ENCODE data around the gene OR4D10. TPM values are rescaled to one million over a fixed set of nuclear protein-coding genes. Genes with fewer than 3 reads are reported as not detected.

OR4D10 gene
- total and polyA plus RNA-seq, 9 of the 15 experiments (the other 6 are each of a cell fraction or from before 2014, with no cell fraction given): not detected

GRCh38 chr11:59520741-59521140 is 47.6 kb downstream of the OR4D10 start:
- WGBS (ENCODE audit: insufficient coverage, low coverage, missing lambda C conversion rate): 31% methylated on average over 5 of the region's 5 CpGs
- no peaks in the 10 kb centered on the region for H3K27me3 ChIP-seq (ENCODE audit: control insufficient read depth in 2 of 2, insufficient read depth in 2 of 2, low read length in 2 of 2)
- no peak for ATAC-seq
- no peak overlapping the region for H3K9ac ChIP-seq (ENCODE audit: insufficient read depth in 1 of 2, low read depth in 2 of 2, low read length in 2 of 2)
- no TSS peak for BruUV-seq (replicated peaks)
- H3K4me1 ChIP-seq (replicated peaks in 1 of 2; ENCODE audit: control insufficient read depth in 2 of 2, insufficient read depth in 2 of 2, low read length in 2 of 2): no peaks in the 10 kb centered on the region
- no peaks in the 10 kb centered on the region for H4K20me1 ChIP-seq (replicated peaks; ENCODE audit: control insufficient read depth, insufficient read depth, low read length)
- no peak overlapping the region for H3K27ac ChIP-seq (ENCODE audit: extremely low read depth, low read depth, low read length)
- no peak for DNase-seq (ENCODE audit: extremely low read depth in 1 of 4, low spot score in 3 of 4)
- POLR2A ChIA-PET: no interaction called here
- H3K4me2 ChIP-seq (ENCODE audit: insufficient read depth, low read length): no peak overlapping the region
- CTCF ChIA-PET (ENCODE audit: low intra/inter-chr PET ratio): no interaction called here
- H3K4me3 ChIP-seq: no peak overlapping the region
- no peaks in the 10 kb centered on the region for H3K9me1 ChIP-seq (ENCODE audit: control insufficient read depth, insufficient read depth, low read length)
- intact Hi-C loops (cut with micrococcal nuclease): no loop called here
- no peak overlapping the region for H2AFZ ChIP-seq (ENCODE audit: low read depth, low read length)
- no peak for FAIRE-seq
- in situ Hi-C loops (cut with MboI): no loop called here
- no peaks in the 10 kb centered on the region for H3K36me3 ChIP-seq (ENCODE audit: control insufficient read depth, insufficient read depth, low read length)
- no peaks in the 10 kb centered on the region for H3K79me2 ChIP-seq (ENCODE audit: control insufficient read depth, insufficient read depth, low read length)
- H3K9me3 ChIP-seq (replicated peaks; ENCODE audit: control insufficient read depth, insufficient read depth, low read depth, low read length): no peaks in the 10 kb centered on the region
- TF ChIP-seq THAP7 (CRISPR knock-in tag; IDR thresholded peaks at IDR 0.05): no peak
- no peak for TF ChIP-seq NKRF (IDR thresholded peaks at IDR 0.05; ENCODE audit: borderline replicate concordance)
- no peak for TF ChIP-seq BRD4 (IDR thresholded peaks at IDR 0.05)
- no peak for TF ChIP-seq HMBOX1 (IDR thresholded peaks at IDR 0.05)
- TF ChIP-seq THRB (CRISPR knock-in tag; conservative IDR thresholded peaks at IDR 0.05): no peak
- TF ChIP-seq NEUROD1 (IDR thresholded peaks at IDR 0.05; ENCODE audit: borderline replicate concordance, low read depth, low read length, partially characterized antibody): no peak
- no peak for TF ChIP-seq ZBTB7A (IDR thresholded peaks at IDR 0.05; ENCODE audit: borderline replicate concordance, control insufficient read depth, low read depth, low read length)
